Measurements from ENCODE around the gene DBNL. TPM values are rescaled to one million over a fixed set of nuclear protein-coding genes. Genes with fewer than 3 reads are reported as not detected.

The DBNL gene
- polyA plus RNA-seq, 2 of the 4 experiments (the other 2 are of a cell fraction), result 41.8 to 95.0 TPM

GRCh38 chr7:44048031-44048795 is 3.7 kb downstream of the DBNL start:
- H3K27ac ChIP-seq, result no peak overlapping the region
- DNase-seq (ENCODE audit: low read depth in 1 of 2, low spot score in 1 of 2), result no peak
- no peaks in the 10 kb centered on the region for H3K9me3 ChIP-seq
- H3K4me3 ChIP-seq, result no peak overlapping the region
- FAIRE-seq, result no peak
- 84% methylated on average over 7 of the region's 7 CpGs for WGBS (ENCODE audit: missing lambda C conversion rate)
- H3K4me2 ChIP-seq, result no peak overlapping the region
- ChIA-PET CTCF (interaction anchor here (1.2 kb wide), 1 partner anchor 192 kb away, joined by 3 read pairs; no protein-coding TSS in a partner anchor), POLR2A (no interaction called here)
- TF ChIP-seq PHF8 (IDR thresholded peaks at IDR 0.05; ENCODE audit: borderline replicate concordance, low read depth) (no peak), JUNB (IDR thresholded peaks at IDR 0.05) (no peak), FOXS1 (CRISPR knock-in tag; IDR thresholded peaks at IDR 0.05) (no peak), SMC3 (IDR thresholded peaks at IDR 0.05) (no peak)
- no peak for ATAC-seq
- peaks cover 5% of the 10 kb centered on the region; the same call in 1 of the 3 replicates for H3K4me1 ChIP-seq

GRCh38 chr7:44050121-44050914 is 5.8 kb downstream of the DBNL start:
- Histone ChIP-seq H3K4me2 (no peak overlapping the region), H3K4me1 (peaks cover 5% of the 10 kb centered on the region; the same call in 1 of the 3 replicates), H3K27ac (no peak overlapping the region), H3K4me3 (no peak overlapping the region), H3K9me3 (no peaks in the 10 kb centered on the region)
- 89% methylated on average over 14 of the region's 14 CpGs for WGBS (ENCODE audit: missing lambda C conversion rate)
- ChIA-PET POLR2A (interaction anchor here (0.7 kb wide), 1 partner anchor 31 kb away, joined by 3 read pairs; no protein-coding TSS in a partner anchor), CTCF (interaction anchor here (1.2 kb wide), 1 partner anchor 18 kb away, joined by 4 read pairs; no protein-coding TSS in a partner anchor)
- no peak for FAIRE-seq
- TF ChIP-seq, protein P1, sequence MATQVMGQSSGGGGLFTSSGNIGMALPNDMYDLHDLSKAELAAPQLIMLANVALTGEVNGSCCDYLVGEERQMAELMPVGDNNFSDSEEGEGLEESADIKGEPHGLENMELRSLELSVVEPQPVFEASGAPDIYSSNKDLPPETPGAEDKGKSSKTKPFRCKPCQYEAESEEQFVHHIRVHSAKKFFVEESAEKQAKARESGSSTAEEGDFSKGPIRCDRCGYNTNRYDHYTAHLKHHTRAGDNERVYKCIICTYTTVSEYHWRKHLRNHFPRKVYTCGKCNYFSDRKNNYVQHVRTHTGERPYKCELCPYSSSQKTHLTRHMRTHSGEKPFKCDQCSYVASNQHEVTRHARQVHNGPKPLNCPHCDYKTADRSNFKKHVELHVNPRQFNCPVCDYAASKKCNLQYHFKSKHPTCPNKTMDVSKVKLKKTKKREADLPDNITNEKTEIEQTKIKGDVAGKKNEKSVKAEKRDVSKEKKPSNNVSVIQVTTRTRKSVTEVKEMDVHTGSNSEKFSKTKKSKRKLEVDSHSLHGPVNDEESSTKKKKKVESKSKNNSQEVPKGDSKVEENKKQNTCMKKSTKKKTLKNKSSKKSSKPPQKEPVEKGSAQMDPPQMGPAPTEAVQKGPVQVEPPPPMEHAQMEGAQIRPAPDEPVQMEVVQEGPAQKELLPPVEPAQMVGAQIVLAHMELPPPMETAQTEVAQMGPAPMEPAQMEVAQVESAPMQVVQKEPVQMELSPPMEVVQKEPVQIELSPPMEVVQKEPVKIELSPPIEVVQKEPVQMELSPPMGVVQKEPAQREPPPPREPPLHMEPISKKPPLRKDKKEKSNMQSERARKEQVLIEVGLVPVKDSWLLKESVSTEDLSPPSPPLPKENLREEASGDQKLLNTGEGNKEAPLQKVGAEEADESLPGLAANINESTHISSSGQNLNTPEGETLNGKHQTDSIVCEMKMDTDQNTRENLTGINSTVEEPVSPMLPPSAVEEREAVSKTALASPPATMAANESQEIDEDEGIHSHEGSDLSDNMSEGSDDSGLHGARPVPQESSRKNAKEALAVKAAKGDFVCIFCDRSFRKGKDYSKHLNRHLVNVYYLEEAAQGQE (IDR thresholded peaks at IDR 0.05), result no peak
- TF ChIP-seq KDM1A (IDR thresholded peaks at IDR 0.05; ENCODE audit: low read depth) (no peak), ZFP36 (IDR thresholded peaks at IDR 0.05; ENCODE audit: borderline replicate concordance, partially characterized antibody) (no peak), GATA3 (IDR thresholded peaks at IDR 0.05; ENCODE audit: borderline replicate concordance) (no peak), EP300 (IDR thresholded peaks at IDR 0.05) (no peak), MAFK (IDR thresholded peaks at IDR 0.05; ENCODE audit: partially characterized antibody) (no peak), CBX2 (IDR thresholded peaks at IDR 0.05; ENCODE audit: borderline replicate concordance, low read depth) (no peak), CBX8 (IDR thresholded peaks at IDR 0.05) (no peak), SMC3 (IDR thresholded peaks at IDR 0.05) (no peak), ZNF302 (CRISPR knock-in tag; IDR thresholded peaks at IDR 0.05) (no peak), EHF (CRISPR knock-in tag; IDR thresholded peaks at IDR 0.05) (no peak), NPAS2 (CRISPR knock-in tag; IDR thresholded peaks at IDR 0.05; ENCODE audit: borderline replicate concordance) (no peak), BHLHE40 (IDR thresholded peaks at IDR 0.05; ENCODE audit: low read depth, low read length) (no peak), HEYL (CRISPR knock-in tag; IDR thresholded peaks at IDR 0.05) (no peak), RCOR1 (IDR thresholded peaks at IDR 0.05; ENCODE audit: low read depth, low read length) (no peak), RAD21 (conservative IDR thresholded peaks at IDR 0.05 in 1 of 2, IDR thresholded peaks at IDR 0.05 in 1 of 2) (no peak), POLR2A (IDR thresholded peaks at IDR 0.05; ENCODE audit: low read length) (no peak), TP53 (CRISPR knock-in tag; IDR thresholded peaks at IDR 0.05) (no peak)
- TF ChIP-seq, protein P2, sequence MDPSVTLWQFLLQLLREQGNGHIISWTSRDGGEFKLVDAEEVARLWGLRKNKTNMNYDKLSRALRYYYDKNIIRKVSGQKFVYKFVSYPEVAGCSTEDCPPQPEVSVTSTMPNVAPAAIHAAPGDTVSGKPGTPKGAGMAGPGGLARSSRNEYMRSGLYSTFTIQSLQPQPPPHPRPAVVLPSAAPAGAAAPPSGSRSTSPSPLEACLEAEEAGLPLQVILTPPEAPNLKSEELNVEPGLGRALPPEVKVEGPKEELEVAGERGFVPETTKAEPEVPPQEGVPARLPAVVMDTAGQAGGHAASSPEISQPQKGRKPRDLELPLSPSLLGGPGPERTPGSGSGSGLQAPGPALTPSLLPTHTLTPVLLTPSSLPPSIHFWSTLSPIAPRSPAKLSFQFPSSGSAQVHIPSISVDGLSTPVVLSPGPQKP (IDR thresholded peaks at IDR 0.05; ENCODE audit: low read depth, low read length), result no peak
- no peak for ATAC-seq
- DNase-seq (ENCODE audit: low read depth in 1 of 2, low spot score in 1 of 2), result no peak

Measured in A549 (cell line).